AG09319 (cell line): Measurements from ENCODE around the gene CACUL1.
A peak's percentile ranks its signal among the peaks of the same experiment; 100 is the strongest.

Experiments used
- DNase-seq: peaks from one replicate; pipeline ENCODE4 v3.0.0-alpha.2; 2010; ENCODE audit warnings: low read depth; ENCODE audit errors: extremely low read depth
- CTCF ChIP-seq: IDR thresholded peaks from 2 replicates; pipeline ENCODE4 v1.5.1; 2011; ENCODE audit warnings: low read depth, mild to moderate bottlenecking, inconsistent platforms, low read length, moderate library complexity

Gene CACUL1

GRCh38 chr10:118720685-118721538 lies 33.9 kb downstream of the CACUL1 start:
- peak; percentile 22 for DNase-seq
- peak; percentile 70 for TF ChIP-seq CTCF

- TF ChIP-seq CTCF = no peak
- no peak for DNase-seq
These were observed 40.4 kb downstream of the CACUL1 start for GRCh38 chr10:118714366-118714765.

- DNase-seq = no peak
- TF ChIP-seq CTCF = peak; percentile 2
These were observed 41.7 kb downstream of the CACUL1 start for GRCh38 chr10:118712930-118713634.

GRCh38 chr10:118712080-118712479 lies 42.7 kb downstream of the CACUL1 start:
- no peak for TF ChIP-seq CTCF
- no peak for DNase-seq

- DNase-seq = no peak
- no peak for TF ChIP-seq CTCF
These were observed 44.3 kb downstream of the CACUL1 start for GRCh38 chr10:118710487-118710886.

- no peak for DNase-seq
- no peak for TF ChIP-seq CTCF
These were observed 46.2 kb downstream of the CACUL1 start for GRCh38 chr10:118708571-118708970.

- no peak for TF ChIP-seq CTCF
- DNase-seq = no peak
These were observed 50.1 kb downstream of the CACUL1 start for GRCh38 chr10:118704711-118705110.
